CD4-positive, alpha-beta T cell treated with Interleukin-17A for 1 hour (primary cell): ENCODE results near the gene BAHD1.

Experiments
- DNase-seq: peaks from one replicate; pipeline ENCODE4 v3.0.0-alpha.2; 2020

Gene BAHD1

DNA sequence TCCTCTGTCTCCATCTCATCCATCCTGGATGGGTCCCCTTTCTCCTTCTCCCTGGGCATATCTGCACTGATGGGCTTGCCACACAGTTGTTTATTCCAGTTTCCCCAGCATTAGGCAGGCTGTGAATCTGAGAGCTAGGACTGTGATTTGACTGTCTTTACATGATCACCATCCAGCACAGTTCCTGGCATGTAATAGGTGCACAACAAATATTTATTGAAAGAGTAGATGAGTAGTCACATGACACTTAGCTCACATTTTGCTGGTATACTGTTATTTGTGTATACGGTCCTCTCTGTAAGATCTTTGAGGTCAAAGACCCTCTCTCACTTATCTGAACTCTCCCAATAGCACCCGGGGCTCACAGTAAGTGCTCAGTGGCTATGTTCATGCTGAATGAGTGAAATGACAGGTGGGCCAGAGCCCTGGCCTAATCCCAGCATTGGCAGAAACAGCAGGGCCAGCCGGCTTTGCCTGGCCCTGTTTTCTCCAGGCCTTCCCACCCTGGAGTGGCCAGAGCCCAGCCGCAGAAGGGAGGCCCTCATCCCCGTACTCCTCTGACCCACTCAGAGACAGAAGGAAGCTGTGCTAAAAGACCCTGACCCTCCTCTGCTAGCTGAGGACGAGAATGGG is 16.2 kb upstream of the BAHD1 start:
- no peak for DNase-seq

DNA sequence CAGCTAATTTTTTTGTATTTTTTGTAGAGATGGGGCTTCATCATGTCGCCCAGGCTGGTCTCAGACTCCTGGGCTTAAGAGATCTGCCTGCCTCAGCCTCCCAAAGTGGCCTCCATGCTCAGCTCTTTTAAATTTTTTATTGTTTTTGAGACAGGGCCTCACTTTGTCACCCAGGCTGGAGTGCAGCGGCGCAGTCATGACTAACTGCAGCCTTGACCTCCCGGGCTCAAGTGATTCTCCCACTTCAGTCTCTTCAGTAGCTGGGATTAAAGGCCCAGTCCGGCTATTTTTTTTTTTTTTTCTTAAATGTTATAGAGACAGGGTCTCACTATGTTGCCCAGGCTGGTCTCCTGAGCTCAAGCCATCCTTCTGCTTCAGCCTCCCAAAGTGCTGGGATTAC is 15.1 kb upstream of the BAHD1 start:
- no peak for DNase-seq

DNA sequence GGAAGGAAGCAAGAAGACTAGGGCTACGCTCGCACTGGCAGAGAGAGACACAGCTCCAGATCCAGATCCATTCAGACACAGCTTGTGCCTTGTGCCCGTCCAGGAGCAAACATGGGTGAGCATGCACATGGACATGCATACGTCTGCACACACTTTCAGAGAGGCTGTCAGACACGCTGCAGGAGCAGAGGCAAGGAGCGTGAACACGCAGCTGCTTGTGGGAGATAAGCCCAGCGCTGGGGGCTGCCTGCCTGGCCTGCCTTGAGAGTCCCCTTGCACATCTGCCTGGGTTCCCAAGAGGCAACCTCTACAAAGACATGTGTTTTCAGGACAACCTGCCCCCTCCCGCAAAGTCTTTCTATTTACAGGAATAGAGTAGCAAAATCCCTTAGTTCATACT is 13.6 kb upstream of the BAHD1 start:
- no peak for DNase-seq

DNA sequence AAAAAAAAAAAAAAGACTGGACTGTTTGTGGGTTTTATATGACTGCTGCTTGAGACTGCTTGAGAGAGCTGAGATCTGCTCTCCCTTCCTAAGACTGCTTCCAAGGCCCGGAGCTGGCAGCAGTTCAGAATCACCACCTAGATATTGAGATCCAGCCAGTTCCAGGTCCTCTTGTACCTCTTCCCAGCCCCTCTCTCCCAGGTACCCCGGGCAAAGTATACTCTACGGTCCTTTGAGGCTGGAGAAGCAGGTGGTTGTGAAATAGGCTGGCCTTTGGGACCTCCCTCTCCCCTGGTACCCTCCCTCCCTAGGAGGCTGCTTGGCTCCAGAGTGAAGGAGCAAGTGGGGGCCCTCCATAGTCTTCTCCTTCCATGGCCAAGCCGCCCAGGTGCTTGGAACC is 12.6 kb upstream of the BAHD1 start:
- DNase-seq = no peak

DNA sequence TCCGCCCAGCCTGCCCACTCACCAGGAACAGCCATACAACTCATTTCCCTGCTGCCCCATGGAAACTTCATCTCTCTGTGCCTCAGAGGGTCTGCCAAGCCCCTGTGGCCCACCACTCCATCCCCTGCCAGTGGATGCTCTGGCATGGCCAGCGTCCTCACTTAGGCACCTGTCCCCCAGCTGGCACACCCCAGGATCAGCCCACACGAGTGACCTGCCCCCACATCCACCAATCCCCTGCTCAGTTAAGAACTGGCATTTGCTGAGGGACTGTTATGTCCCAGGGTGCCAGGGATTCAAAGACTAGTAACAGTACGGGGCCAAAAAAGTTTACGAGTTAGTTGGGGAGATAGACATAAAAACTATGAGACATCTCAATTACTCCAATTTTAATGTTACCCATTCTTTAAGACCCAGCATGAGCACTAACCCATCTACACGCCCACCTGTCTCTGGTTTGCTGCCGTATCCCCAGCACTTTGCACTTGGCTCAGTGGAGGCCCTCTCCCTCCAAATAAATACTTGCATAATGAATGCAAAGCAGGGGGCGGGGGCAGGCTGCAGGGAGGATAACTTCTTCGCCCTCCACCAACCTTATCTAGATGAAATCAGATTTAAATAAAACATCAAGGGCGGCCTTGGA is 11.6 kb upstream of the BAHD1 start:
- DNase-seq = no peak

DNA sequence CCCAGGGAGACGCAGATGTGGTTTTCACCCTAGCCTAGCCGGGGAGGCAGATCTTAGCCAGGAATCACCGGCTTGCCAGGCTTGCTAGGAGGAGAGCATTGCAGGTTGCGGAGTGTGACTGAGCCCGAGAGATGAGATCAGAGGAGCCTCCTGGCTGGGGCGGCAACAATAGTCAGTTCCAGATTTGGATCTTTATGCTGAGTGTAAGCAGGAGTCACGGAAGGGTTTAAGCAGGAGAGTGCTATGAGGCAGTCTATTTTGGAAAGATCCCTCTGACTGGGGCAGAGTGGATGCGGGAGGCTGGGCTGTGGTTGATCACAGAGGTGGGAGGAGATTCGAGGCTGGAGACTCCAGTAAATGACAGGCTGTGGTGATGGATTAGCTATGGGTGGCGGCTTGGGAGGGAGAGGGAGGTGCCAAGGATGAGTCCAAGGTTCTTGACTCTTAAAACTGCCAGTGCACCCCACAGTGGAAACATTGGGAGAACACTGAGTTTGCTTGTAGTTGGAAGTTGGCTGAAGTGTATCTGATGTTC is 10.4 kb upstream of the BAHD1 start:
- no peak for DNase-seq

DNA sequence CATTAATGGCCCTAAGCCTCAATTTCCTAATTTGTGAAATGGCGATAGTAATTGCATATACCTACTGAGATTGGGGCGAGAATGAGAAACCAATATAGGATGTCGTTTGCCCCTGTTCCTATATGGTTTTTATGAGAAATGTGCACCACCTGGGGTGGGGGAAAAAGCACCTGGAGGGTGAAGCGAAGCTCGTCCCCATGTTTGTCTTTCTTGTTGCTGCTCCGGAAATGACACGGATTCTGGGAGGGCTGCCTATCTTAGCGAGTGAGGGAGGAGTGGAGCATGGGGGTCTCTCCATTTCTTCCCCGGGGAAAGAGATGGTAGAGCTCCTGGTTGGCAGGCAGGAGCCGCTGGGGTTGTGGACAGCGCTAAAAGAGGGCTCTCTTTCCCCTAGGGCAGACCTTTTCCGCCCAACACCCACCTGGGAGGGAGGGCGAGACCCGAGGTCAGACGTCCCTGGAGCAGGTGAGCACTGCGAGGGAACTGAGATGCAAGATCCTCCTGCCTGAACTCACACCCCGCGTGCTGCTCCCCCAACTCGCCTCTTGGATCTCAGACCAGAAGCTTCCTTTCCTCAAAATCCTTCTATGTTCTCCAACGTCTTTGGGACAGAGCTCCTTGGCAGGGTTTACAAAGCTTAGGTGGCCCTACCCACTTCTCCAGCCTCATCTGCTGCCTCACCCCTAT is 5.6 kb upstream of the BAHD1 start:
- DNase-seq = no peak

DNA sequence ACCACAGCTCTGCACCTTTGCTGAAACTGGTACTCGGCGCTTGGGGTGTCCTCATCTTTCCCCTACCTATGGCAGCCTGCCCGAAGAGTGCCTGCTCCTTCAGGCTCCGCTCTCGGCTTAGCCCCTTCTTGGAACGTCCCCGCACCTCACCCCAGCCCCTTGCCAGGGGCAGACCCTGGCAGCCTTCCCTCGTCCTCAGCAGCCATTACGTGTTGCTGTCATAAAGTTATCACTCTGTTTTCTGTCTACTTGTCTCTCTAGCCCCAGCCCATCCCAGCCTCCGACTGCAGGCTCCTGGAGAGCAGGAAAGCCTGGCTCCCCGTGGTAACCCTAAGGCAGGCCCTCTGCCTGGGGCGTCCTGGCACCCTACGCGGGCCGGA is 5.1 kb upstream of the BAHD1 start:
- no peak for DNase-seq

DNA sequence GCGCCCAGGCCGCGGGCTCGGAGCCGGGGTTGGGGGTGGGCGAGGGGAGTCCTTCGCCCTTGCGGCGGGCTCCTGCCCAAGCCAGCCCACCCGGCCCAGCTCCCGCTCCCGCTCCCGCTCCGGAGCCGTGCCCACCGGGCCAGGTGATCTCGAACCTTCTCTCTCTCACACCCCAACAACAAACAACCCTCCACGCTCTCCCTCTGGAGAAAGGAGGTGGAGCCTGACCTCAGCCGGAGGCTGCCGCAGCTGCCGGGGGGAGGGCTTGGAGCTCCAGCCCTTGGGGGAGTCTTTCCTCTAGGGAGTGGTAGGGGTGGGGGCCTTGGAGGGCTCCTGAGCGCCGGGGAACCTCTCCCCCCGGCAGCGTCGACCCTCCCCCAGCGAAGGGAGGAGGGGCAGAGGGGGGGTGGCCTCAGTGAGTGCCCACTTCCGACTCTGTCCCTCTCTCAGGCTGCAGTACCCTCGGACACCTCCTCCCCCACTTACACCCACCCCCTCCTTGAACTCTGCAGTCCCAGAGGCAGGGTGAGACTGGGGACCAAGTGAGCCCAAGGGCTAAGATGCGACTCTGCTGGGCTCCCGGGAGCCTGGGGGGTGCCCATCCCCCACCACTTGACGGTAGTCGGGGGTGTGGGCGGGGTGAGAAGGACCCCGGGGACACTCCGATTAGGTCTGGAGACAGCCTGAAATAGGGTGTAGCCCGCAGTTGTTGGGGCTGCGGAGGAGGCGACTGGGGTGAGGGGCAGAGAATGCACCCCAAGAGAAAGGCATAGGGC is 4.4 kb upstream of the BAHD1 start:
- no peak for DNase-seq

DNA sequence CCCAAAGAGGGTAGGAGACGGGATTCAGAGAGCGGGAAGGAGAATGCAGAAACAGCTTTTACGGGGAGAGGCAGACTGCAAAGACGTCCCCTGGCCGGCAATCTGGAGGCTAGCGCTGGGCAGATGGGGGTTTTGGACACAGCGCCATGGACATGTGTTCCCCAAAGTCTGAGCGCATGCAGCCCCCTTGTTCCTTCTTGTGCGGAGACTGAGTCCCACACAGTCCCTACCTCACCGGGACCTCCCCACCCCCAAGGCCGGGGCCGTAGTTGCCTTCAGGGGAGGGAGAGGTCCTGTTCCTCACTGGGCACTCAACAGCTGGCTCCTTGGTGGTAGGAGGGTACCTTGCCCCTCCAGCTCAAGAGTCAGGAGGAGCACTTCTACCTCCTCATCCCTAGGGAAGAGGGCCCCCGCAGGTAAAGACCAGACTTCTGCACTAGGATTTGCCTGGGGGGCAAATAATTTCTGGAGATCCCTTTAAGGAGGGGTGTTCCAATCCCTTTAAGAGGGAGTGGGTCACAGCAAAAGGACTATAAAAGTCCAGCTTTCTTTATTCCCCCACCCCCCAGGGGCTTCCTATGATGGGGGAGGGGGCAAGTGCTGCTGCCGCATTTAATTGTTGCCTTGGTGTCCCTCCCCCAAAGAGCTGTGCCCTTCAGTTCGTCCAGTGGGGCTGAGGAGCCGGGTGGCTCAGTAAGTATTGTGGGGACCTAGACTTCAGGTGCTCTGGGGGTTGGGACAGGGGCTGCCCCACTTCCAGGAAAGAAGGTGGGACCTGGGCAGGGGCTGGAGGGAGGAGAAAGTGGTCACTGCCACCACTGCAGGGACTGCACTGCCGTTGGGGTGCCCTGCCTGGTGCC is 3.6 kb upstream of the BAHD1 start:
- no peak for DNase-seq

DNA sequence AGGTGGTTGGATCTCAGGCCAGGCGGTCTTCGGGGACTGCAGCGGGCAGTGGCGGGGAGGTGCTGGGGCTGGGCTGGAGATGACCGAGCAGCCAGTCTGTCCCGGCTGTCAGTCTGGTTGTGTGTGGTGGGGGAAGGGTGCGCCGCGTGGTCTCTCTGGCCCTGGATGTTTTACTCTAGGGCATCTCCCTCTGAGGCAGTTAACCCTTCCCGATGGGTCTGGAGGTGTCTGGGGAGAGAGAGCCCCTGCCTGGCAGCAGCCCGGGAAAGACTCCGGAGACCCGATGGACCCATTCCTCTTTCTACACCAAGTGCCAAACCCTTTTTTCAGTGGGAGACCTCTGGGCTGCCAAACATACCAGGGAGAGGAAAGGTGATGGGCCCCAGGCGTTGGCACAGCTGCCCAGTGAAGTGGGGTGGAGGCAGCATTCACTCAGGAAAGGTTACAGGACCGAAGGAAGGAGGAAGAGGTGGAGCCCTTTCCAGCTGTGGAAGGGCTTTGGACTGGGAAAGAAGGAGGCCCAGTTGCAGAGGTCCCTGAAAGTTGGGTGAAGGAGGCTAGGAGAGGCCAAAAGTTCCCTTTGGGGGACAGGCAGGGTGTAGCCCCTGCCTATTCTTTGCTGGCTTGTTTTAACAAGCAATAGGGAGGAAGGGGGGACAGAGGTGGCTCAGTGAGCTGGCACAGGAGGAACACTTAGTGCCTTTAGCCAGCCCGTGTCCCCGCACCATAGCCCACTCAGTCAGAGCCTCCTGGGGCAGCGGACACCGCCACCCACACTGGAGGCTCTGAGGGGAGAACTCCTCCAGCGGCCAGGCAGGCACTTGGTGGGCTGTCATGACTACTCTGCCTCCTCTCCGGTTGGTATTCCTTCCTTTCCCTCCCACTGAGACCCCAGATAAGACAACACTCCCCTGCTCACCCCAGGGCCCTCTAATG is 2.7 kb upstream of the BAHD1 start:
- no peak for DNase-seq

DNA sequence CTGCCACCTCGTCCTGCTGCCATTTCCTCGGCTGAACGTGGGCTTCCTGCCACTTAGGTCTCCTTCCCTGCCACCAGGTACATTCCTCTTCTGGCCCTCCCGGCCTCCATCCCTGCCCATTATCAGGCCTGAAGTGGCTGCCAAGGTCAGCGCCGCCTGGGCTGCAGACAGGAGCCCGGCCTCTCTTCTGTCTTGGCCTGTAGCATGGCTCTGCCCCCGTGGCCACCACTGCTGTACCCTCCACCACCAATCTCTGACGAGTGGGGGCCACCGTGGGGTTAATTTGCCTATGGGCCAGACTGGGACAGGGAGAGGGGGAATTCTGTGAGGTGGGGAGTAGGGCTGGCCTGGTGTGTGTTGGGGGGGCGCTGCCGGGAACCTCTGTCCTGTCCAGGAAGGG is 2.0 kb upstream of the BAHD1 start:
- DNase-seq = no peak

DNA sequence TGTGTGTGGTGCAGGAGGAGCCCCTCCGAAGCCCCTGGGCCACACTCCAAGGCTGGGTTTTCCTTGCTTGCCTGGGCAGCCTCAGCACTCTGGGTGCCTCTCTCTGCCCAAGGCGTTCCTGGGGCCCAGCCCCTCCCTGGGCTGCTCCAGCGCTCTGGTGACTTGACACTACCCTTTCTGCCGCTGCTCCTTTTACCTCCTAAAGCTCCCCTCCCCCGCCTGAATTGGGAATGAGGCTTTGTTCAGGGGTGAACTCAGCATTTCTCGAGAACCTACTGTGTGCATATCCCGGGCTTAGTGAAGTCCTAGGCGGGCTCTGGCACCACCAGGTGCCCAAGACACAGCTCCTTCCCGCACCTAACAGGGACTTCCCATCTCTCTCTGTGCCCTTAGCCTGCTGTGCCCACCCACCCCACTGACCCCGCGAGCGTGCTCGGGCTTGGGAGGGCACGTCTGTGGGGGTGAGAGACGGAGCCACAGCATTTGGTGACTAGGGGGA is 1.2 kb upstream of the BAHD1 start:
- no peak for DNase-seq

DNA sequence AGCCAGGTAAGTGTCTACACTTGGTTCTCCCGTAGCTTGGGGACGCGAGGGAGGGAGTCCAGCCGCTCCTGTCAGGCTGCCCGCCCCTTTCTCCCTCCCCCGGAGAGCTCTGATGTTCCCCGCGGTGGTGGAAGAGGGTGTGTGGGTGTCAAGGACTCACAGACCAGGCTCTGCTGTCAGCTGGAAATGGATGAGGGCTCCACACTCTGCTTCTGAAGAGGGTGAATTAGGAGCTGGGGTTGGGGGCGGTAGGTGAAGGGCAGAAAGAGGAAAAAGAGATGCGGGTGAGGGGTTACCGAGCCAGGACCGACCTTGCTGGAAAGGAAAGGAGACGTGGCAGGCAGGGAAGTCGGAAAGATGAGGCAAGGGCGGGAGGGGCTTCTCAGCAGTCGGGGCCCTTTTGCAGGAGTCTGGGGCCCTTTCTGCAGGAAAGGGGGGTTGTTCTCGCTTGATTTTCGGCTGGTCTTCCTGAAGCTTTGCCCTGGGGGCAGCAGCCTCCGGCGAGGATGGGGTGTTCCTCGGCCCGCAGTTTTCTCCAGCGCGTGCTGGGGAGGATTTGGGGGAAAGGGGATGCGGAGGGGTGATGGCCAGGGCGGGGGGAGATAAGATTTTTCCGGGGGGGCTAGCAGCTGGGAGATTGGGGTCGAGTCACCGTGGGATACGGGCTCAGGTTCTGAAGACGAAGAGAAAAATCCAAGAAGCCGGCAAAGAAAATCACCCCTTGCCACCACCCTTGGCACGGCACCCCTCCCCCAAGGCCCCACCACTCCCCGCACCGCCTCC is 602 bp upstream of the BAHD1 start:
- DNase-seq = peak; percentile 30

DNA sequence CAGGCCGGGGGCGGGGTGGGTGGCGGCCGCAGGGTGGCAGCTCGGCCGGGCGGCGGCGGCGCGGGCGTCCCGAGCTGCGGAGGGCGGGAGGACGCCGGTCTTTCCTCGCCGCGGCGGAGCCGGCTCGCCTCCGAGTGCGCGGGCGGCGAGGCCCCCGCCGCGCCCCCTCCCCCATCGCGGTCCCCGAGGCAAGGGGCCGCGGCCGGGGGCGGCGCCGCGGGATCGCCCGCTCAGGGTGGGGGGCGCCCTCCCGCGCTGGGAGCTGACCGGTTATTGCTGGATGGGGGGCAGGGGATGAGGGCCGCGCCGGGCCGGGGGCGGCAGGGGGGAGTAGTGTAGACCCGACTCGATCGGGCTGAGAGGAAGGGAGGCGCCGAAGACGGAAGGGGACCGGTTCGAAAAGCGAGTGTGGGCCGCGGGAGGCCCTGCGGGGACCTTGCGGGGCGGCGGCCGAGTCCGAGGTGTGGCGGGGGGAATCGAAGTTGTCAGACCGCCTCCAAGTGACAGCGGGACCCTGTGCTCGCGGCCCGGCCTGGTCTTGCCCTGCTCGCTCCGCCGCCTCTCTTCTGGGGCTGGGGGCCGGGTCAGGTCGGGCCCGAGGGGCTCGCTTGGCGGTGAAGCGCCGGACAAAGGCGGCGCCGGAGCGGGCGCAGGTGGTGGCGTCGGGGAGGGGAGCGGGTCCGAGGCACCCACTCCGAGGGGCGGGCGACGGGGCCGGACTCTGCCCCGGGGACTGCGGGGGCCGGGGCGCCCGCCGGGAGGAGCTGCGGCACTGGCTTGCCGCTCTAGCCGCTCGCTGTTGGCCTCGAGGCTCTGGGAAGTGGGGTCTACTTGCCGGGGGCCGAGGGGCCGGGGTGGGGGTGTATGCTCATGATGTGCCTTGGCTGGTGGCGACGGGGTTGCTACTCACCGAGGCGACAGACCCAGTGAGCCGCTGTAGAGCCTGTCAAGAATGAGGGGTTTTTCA is 1.1 kb downstream of the BAHD1 start:
- DNase-seq = peak; percentile 28

DNA sequence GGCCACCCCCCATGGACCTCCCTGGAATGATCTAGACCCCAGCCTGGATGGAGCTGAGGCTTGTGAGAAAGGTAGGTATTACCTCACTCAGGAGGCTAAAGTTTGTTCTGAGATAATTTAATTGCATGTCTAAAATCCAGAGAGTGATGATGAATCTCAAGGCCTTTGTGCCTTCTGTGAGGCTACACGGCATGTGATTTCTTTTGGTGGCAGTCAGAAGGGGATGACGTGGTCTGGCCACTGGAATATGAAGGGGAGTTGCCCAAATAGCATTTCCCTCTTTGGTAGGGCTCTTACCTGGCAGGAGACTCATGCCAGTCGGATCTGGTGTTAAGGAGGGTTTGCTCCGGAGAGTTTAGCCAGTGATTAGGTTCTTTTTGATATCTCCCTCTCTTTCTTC is 2.5 kb downstream of the BAHD1 start:
- no peak for DNase-seq

DNA sequence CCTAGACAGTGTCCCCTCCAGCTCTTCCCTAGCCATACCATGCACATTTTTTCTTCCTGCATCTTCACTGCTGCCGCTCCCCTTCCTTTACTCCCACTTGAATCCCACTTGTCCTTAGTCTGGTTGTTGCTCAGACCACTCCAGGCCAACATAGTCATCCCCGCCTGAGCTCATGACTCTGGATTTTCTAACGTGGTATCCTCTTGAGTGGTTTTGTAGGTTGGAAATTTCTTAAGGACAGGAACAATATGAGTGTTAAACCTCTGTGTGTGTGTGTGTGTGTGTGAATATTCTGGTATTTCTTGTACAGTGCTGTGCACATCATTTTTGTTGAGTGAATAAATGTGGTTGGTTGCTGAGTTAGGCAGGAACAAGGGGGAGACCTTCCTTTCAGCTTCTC is 3.1 kb downstream of the BAHD1 start:
- DNase-seq = no peak

DNA sequence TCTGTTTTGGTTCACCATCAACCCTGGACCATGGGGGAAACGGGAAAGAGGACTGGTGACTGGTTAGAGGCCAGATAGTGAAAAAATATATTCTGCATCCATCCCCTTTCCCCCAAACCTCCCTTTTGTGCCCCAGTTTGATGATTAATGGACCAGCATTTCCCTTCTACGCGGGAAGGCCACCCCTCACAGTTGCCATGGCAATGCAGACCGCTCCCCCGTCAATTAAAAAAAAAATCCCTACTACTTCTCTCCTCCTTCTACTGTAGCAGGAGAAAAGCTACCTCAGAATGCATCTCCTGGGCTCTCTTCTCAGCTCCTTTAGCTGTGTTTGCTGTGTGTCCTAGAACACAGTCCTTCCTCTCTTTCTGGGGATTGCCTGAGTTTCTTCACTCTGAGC is 4.0 kb downstream of the BAHD1 start:
- no peak for DNase-seq

DNA sequence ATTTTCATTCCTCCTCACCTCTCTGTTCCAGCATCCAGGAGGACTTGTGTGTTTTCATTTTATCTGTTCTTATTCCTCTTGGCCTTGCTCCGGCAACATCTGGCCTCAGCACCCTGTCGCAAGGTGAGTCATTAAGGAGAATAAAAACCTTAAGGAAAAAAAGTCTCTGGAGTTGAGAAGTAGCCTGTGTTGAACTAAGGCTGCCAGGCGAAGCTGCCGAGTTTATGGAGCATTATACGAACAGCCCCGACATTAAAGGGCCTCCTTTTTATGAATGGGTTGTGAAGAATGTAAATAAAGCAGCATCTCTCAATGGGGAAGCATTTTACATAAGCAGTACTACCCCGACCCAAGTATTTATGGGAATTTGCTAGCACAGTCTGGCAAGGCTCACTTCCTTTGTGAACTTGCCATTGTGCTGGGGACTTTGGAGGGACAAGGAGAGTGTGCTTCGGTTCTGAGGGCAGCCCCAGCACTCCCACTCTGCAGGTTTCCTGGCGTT is 4.7 kb downstream of the BAHD1 start:
- no peak for DNase-seq
